C4-2B (cell line): ENCODE measurements around the gene RCVRN.

Experiments
- H3K27ac ChIP-seq: fragments of 450-650 bp; 2 replicates; pipeline ENCODE4 v1.5.1; 2017
- CTCF ChIP-seq: fragments of 450-650 bp; conservative IDR thresholded peaks from 2 replicates; pipeline ENCODE4 v1.5.1; 2017; ENCODE audit warnings: mild to moderate bottlenecking
- ZFX ChIP-seq: fragments of 450-650 bp; IDR thresholded peaks from 2 replicates; pipeline ENCODE4 v1.6.1; 2017

Gene RCVRN

DNA sequence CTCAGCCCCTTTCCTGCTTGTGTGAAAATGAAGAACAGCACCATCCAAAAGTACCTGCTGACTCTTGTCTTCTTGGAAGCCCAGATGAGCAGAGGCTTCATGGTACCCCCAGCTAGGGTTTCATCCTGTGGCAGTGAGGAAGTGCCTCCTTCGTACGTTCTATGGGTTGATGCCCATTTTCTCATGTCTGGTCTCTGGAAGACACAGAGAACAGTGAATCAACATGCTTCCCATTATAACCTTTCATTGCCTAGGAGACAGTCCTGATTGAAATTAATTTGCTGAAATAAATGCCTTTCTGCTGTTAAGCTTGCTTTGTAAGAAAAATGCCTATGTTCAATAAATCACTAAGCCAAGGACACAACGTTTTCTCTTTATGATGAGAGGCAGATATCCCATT lies 36.5 kb downstream of the RCVRN start:
- TF ChIP-seq CTCF (no peak), ZFX (no peak)
- H3K27ac ChIP-seq, result no peak overlapping the region

DNA sequence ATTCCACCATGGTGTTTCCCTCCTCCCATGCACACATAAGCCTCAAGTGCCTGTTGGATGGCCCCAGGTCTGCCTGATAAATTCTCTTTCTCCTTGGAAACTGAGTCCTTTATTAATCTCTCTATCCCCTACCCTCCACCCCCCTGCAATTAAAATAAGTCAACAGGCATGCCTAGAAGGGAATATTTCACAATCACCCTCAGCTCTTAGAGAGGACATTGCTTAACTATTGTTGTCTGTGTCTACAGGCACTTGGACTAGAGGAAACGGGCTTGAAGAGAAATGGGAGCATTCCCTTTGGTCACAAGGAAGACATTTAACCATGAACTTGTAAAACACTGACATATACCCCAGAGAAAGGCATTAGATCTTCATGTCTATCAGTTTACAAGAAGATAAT lies 39.5 kb downstream of the RCVRN start:
- no peak for TF ChIP-seq ZFX
- no peak for TF ChIP-seq CTCF
- H3K27ac ChIP-seq, result no peak overlapping the region

DNA sequence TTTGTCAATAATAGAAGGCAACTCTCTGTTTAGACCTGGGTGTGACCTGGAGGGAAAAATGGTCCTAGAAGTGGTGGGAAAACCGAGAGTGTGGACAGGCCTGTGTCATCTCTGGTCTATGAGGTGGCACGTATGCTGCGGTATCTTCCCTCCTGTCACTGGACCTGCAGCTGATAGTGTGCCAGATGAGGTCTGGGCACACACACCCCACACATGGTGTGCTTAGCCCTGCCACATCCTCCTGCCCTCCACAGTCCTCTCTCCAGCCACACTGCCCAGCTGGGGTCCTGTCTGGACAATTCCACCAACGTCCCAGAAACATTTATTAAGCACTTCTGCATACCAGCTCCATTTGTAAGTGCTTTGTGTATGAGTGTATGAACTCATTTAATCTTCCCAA lies 42.1 kb downstream of the RCVRN start:
- TF ChIP-seq CTCF (no peak), ZFX (no peak)
- H3K27ac ChIP-seq, result no peak overlapping the region

- H3K27ac ChIP-seq, result no peak overlapping the region
- no peak for TF ChIP-seq CTCF
- no peak for TF ChIP-seq ZFX
These were observed 42.9 kb downstream of the RCVRN start for GRCh38 chr17:9862220-9862619.

DNA sequence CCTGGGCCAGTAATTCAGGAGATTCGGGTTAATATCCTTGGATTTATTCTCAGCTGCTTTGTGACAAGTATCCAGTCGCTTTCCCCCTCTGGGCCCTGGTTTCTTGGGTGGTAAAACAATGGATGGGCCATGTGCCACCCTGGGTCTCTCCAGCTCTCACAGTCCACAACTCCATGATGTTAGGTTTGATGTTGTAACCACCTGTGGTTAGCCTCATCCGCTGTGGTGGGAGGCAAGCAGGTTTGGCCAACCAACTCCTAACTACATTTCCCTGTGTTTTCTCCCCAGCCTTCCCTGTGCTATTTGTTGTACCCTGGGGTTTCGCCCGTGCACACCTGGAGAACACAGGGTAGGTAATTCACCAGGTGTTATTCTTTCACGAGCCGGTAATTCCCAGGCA lies 44.2 kb downstream of the RCVRN start:
- TF ChIP-seq ZFX (no peak), CTCF (no peak)
- no peak overlapping the region for H3K27ac ChIP-seq

GRCh38 chr17:9859781-9860180 lies 45.3 kb downstream of the RCVRN start:
- H3K27ac ChIP-seq, result no peak overlapping the region
- TF ChIP-seq ZFX (no peak), CTCF (no peak)

GRCh38 chr17:9855036-9855435 lies 50.0 kb downstream of the RCVRN start:
- TF ChIP-seq CTCF (no peak), ZFX (no peak)
- no peak overlapping the region for H3K27ac ChIP-seq
